Head of caudate nucleus (tissue), 42 donors: ENCODE data around the gene PRKCE.
A peak's percentile ranks its signal among the peaks of the same experiment; 100 is the strongest.

Experiments used
- DNase-seq, 42 donors: peaks; one replicate each; pipeline versions ENCODE4 v3.0.0 to v3.0.0-alpha.2; 2020 to 2021; ENCODE audit warnings: mixed read lengths in 7 of 42
- intact Hi-C: fragments of 100-400 bp; cut with DNase I; formaldehyde crosslinking; loops from one replicate; pipeline ENCODE4 v1.15.0; 2022

PRKCE gene

GRCh38 chr2:45653122-45653913 is 1.8 kb downstream of the PRKCE start:
- DNase-seq, result peak in 3 of 42 donors; percentile 30 to 36 (median 30)
- intact Hi-C loops, result no loop called here

- intact Hi-C loops, result no loop called here
- peak in 1 of 42 donors; percentile 39 for DNase-seq
These were observed 2.8 kb downstream of the PRKCE start for GRCh38 chr2:45654250-45654649.

- intact Hi-C loops, result no loop called here
- DNase-seq, result no peak
These were observed 10.4 kb downstream of the PRKCE start for GRCh38 chr2:45661828-45662227.

DNA sequence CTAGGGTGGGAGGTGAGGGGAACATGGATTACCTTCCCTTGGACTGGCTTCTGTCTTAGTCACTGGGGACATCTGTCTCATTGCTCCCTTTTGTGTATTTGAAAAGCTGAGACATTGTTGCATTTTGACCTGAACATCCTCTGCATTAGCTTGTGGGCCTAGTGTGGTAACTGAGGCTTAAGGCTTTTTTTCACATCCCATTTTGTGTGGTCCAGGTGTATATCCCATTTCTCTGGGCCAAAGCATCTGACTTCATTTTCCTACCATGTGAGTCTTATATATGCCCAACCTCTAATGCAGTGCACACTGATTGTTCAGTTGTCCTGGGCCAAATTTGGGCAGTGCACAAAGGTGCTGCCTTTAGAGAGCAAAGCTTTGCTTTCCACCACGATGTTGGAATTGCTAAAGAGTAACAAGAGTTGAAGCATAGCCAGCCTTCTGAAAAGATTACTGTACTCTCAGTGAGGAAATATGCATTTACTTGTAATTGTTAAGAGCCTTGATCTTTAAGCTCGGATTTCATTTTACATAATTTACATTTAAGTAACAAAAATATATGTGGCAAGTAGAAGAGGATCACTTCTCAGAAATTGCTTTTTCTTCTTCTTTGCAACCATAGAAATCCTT is 13.3 kb downstream of the PRKCE start:
- DNase-seq, result no peak
- intact Hi-C loops, result no loop called here

GRCh38 chr2:45668509-45668908 is 17.0 kb downstream of the PRKCE start:
- intact Hi-C loops, result no loop called here
- DNase-seq, result peak in 1 of 42 donors; percentile 7

DNA sequence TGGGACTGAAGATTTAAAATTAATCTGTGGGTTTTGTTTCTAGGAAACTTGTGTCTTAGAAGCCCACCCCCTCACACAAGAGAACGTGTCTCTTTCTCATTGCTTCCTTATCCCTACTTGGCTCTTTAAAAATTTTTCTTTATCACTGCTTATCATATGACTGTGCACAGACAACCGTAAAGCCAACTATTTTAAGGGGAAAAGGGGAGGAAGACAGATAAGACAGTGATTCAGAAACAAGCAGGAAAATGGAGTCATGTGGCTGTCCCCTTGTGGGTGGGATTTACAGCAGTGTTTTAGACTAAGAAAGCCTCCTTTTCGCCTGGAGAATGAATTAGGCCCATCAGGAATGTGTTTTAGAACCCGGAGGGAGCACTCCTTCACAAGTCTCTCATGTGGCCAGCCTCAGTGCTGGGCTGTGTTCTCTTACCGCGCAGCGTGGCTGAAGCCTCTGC is 17.6 kb downstream of the PRKCE start:
- peak in 16 of 42 donors; percentile 14 to 69 (median 40) for DNase-seq
- intact Hi-C loops, result no loop called here

- intact Hi-C loops, result no loop called here
- DNase-seq, result no peak
These were observed 19.2 kb downstream of the PRKCE start for GRCh38 chr2:45670646-45671045.

DNA sequence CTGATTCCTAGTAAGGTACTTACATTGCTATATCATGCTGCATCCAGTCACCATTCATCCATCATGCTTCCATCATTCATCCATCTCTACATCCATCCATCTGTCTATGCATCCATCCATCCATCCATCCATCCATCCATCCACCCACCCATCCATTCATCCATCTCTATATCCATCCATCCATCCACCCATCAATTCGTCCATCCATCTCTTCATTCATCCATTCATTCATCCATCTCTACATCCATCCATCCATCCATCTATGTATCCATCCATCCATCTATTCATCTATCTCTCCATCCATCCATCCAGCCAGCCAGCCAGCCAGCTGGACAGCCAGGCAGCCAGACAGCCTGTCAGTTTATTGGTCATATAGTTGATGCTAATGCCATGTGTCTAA is 20.7 kb downstream of the PRKCE start:
- DNase-seq, result no peak
- intact Hi-C loops, result no loop called here

- intact Hi-C loops, result no loop called here
- no peak for DNase-seq
These were observed 22.8 kb downstream of the PRKCE start for GRCh38 chr2:45674035-45674816.

DNA sequence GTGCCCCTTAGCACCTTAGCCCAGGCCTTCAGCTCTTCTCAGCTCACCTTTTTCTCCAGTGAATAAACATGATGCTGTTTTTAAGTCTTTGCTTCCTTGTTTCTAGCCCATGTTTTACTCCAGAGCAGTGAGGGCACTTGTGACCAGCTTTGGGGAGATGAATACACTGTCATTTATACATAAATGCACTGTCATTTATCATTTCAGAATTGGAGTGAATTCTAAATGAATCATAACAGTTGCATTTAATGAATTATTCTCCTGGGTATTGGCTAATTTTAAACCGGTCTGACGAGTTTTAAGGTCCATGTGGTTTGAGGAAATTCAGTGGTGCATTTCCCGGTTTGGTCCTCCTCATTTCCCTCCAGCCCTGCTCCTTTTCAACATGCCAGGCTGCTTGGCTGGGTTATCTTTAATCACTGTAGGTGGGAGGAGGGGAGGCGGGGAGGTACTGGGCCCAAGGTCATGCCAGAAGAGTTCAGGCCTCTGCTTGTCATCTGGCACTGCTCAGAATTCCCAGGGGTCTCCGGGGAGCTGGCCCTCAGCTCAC is 23.9 kb downstream of the PRKCE start:
- no peak for DNase-seq
- intact Hi-C loops, result no loop called here

DNA sequence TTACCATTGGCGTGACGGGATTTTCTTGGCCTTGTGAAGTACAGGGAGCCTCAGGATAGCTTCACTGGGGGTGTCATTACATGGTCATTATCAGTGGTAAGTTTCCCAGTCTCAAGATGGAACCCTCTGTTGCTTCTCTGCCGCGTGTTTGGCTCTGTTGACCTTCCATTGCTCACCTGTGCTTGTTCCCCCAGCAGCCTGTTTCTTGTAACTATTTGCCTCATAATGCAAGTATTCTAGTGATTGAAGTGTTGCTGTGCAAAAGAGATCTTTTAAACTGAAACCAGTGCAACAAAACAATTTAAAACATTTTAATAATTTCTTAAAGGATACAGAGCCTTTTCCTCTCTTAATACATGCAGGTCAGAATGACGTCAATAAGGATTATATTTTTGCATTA is 24.6 kb downstream of the PRKCE start:
- no peak for DNase-seq
- intact Hi-C loops, result no loop called here

- intact Hi-C loops, result no loop called here
- no peak for DNase-seq
These were observed 27.4 kb downstream of the PRKCE start for GRCh38 chr2:45678791-45679348.

DNA sequence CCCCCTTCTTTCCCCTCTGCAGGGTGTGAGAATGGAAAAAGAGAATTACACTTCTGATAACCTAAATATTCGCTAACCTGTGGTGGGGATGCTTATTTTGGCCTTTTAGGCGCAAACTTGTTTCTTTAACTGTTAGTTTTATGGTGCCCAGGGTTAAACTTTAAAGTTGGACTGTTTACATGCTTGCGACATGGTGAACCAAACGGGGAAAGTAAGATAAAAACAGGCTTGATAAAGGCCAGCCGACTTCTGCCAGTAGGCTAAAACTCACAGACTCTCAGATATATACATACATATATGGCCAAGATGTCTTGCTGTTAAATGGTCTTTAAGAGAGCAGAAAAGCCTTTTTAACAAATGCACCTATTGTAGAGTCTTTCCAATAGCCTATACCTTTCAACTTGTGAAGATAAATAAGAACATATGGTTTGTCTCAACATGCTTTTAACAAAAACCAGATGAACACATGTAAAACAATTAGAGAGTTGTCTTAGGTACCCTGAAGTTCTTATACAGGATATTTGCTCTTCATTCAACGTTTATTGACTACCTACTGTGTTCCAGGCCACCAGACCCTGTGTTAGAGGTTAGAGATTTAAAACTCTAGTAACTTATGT is 29.0 kb downstream of the PRKCE start:
- no peak for DNase-seq
- intact Hi-C loops, result no loop called here

GRCh38 chr2:45681675-45682074 is 30.2 kb downstream of the PRKCE start:
- no peak for DNase-seq
- intact Hi-C loops, result no loop called here

DNA sequence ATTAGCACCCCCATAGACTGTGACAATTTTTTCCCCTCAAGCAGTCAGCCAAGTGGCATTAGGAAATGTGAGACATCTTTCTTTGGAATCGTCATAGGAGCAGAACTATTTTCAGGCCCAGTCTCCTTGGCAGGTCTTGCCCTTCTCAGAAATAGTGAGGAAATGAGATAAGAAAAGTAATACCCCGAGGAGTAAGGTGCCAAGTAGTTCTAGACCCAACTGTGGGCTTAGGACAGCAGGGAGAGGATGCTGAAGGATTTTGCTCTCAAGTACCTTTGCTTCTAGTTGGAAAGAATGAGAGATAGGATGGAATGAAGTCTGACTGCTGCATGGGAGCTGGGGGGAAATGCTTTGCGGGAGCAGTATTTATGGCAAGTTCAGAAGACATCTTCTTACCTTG is 31.8 kb downstream of the PRKCE start:
- intact Hi-C loops, result no loop called here
- DNase-seq, result no peak

GRCh38 chr2:45684756-45685155 is 33.3 kb downstream of the PRKCE start:
- intact Hi-C loops, result no loop called here
- no peak for DNase-seq

DNA sequence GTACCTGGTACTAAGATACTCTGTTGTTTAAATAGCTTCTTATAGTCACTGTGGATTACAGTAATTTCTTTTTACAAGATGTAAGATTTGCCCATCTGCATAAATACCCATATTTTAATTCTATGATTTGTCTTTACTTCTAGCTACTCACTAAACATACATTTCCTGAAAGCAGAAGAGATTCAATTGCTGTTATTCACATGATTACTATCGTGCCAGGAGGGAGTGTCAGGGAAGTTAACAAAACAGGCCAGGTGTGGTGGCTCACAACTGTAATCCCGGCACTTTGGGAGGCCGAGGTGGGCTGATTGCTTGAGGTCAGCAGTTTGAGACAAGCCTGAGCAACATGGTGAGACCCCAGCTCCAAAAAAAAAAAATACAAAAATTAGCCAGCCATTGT is 33.8 kb downstream of the PRKCE start:
- intact Hi-C loops, result no loop called here
- no peak for DNase-seq

- intact Hi-C loops, result no loop called here
- DNase-seq, result no peak
These were observed 36.5 kb downstream of the PRKCE start for GRCh38 chr2:45687964-45688363.
